Measurements from ENCODE around the gene TSR3.

DNA sequence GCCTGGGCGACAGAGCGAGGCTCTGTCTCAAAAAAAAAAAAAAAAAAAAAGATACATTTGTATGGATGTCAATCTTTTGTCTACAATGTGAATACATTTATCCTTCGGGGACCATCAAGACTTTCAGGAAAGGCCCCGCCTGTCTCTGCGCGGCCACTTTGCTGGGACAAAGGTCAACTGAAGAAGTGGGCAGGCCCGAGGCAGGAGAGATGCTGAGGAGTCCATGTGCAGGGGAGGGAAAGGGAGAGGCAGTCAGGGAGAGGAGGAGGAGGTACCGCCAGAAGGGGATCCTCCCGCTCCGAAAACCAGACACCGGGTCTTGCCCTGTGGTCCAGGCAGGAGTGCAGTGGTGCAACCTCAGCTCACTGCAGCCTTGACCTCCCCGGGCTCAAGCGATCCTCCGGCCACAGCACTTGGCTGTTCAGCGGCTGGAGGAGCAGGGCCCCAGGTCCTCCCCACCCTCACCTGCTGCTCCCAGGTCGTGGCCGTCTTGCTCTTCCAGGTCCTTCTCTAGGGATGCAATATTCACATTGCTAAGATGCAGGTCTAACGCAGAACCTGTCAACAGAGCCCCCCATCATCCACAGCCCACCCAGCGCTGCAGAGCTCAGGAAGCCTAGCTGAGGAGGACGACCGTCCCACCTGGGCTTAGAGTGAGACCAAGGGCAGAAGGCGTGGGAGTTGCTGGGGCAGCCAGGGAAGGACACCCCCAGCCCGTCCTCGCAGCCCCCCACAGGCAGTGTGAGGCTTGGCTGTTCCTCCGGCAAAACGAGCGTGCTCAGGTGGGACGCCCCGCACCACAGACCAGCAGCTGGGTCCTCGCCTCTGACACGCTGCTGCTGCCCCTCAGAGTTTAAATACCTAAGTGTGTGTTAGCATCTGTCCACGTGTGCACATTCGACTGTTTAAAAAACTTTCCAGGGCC is 19.6 kb upstream of the TSR3 start:
- TF ChIP-seq, protein P1, sequence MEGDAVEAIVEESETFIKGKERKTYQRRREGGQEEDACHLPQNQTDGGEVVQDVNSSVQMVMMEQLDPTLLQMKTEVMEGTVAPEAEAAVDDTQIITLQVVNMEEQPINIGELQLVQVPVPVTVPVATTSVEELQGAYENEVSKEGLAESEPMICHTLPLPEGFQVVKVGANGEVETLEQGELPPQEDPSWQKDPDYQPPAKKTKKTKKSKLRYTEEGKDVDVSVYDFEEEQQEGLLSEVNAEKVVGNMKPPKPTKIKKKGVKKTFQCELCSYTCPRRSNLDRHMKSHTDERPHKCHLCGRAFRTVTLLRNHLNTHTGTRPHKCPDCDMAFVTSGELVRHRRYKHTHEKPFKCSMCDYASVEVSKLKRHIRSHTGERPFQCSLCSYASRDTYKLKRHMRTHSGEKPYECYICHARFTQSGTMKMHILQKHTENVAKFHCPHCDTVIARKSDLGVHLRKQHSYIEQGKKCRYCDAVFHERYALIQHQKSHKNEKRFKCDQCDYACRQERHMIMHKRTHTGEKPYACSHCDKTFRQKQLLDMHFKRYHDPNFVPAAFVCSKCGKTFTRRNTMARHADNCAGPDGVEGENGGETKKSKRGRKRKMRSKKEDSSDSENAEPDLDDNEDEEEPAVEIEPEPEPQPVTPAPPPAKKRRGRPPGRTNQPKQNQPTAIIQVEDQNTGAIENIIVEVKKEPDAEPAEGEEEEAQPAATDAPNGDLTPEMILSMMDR (IDR thresholded peaks at IDR 0.05) = no peak
- TF ChIP-seq POLR2A (IDR thresholded peaks at IDR 0.05) = no peak
- no peak for TF ChIP-seq POLR2AphosphoS5 (IDR thresholded peaks at IDR 0.05)
- TF ChIP-seq EP300 (IDR thresholded peaks at IDR 0.05) = no peak

Measured in stomach (tissue), 4 donors.